ENCODE data around the gene ADPRHL1.

DNA sequence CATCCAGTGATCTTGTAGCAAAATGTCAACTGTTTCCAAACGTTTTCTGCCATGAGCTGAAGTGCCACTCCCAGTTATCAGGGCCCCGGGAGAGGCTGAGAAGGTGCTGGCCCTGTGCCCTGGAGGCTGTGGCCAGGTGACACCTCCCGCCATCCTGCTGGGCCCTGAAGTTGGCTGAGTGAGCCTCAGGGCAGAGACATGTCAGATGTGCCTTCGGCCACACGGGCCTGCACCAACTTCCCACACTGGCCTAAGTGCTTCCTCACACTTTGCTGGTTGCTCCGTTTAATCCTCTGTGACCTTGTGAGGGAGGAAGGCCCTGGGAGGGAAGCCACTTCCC is 4.8 kb downstream of the ADPRHL1 start:
- TF ChIP-seq POLR2A (IDR thresholded peaks at IDR 0.05), result no peak
- TF ChIP-seq, protein P1, sequence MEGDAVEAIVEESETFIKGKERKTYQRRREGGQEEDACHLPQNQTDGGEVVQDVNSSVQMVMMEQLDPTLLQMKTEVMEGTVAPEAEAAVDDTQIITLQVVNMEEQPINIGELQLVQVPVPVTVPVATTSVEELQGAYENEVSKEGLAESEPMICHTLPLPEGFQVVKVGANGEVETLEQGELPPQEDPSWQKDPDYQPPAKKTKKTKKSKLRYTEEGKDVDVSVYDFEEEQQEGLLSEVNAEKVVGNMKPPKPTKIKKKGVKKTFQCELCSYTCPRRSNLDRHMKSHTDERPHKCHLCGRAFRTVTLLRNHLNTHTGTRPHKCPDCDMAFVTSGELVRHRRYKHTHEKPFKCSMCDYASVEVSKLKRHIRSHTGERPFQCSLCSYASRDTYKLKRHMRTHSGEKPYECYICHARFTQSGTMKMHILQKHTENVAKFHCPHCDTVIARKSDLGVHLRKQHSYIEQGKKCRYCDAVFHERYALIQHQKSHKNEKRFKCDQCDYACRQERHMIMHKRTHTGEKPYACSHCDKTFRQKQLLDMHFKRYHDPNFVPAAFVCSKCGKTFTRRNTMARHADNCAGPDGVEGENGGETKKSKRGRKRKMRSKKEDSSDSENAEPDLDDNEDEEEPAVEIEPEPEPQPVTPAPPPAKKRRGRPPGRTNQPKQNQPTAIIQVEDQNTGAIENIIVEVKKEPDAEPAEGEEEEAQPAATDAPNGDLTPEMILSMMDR (IDR thresholded peaks at IDR 0.05), result no peak

Measured in tibial nerve (tissue), 3 donors.